ENCODE results near the gene DNAH17.

Gene DNAH17

DNA sequence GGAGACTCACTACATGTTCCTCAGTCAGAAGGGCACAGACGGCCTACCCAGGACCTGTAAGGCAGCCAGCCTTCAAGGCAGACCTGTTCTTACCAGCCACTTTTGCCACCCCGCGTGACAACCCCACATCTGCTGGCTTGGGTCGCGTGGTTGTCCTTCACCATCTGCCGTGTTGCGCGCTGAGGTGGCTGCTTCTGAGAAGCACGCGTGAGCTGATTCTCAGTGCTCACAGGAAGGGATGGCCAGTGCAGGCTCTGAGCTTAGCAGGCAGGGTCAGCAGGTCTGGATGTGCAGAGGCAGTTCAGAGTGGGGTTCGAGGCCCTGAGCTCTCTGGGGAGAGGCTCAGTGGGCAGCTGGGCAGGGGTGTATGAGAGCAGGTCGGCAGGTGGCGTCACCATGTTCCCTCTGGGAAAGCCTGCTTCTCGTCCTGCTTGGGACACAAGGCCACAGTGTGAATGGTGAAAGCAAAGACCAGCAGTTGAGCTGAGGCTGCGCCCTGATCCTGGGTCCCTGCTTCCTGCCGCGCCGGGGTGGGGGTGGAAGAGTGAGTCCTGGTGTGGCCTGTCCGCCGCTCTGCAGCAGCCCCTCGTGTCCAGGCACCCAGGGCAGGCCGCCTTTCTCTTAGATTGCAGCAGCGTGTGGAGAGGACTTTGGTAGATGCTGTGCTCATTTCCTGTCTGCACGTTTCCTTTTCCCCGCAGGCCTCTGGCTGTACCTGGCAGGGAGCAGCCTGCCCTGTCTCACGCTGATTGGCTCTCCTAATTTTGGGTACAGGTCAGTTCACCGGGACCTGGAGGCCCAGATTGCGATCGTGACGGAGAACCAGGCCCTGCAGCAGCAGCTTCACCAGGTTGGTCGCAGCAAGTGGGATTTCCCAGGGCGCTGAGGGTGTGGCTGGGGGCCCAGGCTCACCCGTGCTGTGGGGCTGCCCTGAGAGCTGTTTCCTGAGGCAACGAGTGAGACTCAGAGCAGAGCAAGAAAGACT is 162.7 kb downstream of the DNAH17 start:
- H2AFZ ChIP-seq (ENCODE audit: low read depth, low read length) = no peak overlapping the region
- H3K4me3 ChIP-seq (ENCODE audit: low read length) = no peak overlapping the region
- no peaks in the 10 kb centered on the region for H3K9me3 ChIP-seq (ENCODE audit: low read length)
- peaks cover 46% of the 10 kb centered on the region for H3K36me3 ChIP-seq (ENCODE audit: insufficient read depth, low read length)
- no peaks in the 10 kb centered on the region for H3K27me3 ChIP-seq (ENCODE audit: insufficient read depth, low read length)
- no peaks in the 10 kb centered on the region for H3K4me1 ChIP-seq (ENCODE audit: insufficient read depth, low read length)

DNA sequence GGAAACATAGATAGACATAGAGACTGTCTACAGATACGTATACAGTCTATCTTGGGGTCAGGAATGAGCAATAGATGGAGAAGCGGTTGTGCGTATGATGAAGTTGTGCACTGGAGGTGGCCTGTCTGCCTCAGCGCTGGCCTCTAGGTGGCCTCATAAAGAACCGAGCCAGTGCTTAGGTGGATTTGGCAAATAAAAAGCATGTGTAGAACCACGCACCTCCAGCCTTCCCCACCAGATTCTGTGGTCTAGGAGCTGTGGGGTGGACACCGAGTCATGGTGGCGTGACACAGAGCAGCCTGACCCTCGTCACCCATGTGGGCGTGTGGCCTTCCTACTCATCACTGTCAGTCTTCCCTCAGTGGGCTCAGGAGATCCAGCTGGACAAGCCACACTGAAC is 164.8 kb downstream of the DNAH17 start:
- Histone ChIP-seq H2AFZ (ENCODE audit: low read depth, low read length) (no peak overlapping the region), H3K27me3 (ENCODE audit: insufficient read depth, low read length) (no peaks in the 10 kb centered on the region), H3K36me3 (ENCODE audit: insufficient read depth, low read length) (peaks cover 45% of the 10 kb centered on the region), H3K4me3 (ENCODE audit: low read length) (no peak overlapping the region), H3K4me1 (ENCODE audit: insufficient read depth, low read length) (peaks cover 3% of the 10 kb centered on the region), H3K9me3 (ENCODE audit: low read length) (no peaks in the 10 kb centered on the region)

DNA sequence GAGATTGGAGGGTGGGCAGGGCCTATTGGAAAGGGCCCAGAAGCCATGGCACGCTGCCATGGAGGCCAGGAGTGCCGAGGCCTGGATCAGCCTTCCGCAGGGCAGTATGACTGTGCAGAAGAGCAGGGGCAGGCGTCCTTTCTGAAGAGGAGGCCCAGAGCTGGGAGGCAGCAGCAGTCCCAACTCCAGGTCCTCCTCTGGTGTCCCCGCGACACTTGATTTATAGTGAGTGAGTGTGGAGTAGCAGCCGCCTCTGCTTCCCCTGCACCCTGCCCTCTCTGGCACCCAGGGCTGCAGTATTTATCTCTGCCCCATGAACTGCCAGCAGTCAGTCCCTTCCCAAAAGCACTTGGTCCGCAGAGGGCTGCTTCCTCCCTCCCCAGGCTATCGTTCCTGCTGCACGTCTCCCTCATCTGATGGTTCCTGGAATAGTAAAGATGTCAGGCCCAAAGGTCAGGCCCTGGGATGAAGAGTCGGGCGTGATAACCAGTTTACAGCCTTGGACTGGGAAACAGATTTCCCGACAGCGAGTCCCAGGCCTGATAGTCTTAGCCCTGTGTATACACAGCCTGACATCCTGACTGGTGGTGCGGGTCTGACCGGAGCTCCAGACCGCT is 165.8 kb downstream of the DNAH17 start:
- H3K9me3 ChIP-seq (ENCODE audit: low read length) = no peaks in the 10 kb centered on the region
- no peak overlapping the region for H3K4me3 ChIP-seq (ENCODE audit: low read length)
- H3K4me1 ChIP-seq (ENCODE audit: insufficient read depth, low read length) = peaks cover 6% of the 10 kb centered on the region
- H3K36me3 ChIP-seq (ENCODE audit: insufficient read depth, low read length) = peaks cover 50% of the 10 kb centered on the region
- no peak overlapping the region for H2AFZ ChIP-seq (ENCODE audit: low read depth, low read length)
- no peaks in the 10 kb centered on the region for H3K27me3 ChIP-seq (ENCODE audit: insufficient read depth, low read length)

DNA sequence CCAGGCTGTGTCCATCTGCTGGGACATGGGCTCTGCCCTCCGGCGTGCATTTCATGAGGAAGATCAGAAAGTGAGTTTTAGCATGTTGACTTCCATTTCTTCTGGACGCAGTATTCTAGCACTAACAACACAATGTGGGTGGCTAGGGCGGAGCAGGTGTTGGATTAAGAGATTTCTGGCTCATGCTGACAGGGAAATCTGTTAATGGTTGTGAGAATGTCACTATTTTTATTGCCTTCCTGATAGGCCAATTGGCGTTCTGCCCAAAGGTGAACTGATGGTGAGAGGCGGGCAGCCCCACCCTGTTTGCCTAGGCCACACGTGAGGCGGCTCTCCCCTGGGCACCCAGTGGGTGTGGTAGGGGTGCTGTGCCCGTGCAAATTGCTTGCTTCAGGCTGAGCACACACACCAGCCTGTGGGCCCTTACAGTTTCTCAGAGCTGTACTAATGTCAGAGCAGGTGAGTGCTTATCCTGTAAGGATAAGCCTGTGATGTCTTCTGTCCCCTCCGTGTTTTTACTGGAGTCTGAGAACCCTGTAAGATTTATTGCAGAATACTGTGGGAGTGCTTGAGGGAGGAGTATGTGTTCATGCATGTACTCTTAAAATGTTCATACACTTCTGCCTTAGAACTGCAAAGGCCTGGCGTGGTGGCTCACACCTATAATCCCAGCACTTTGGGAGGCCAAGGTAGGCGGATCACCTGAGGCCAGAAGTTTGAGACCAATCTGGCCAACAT is 167.8 kb downstream of the DNAH17 start:
- no peak overlapping the region for H2AFZ ChIP-seq (ENCODE audit: low read depth, low read length)
- H3K9me3 ChIP-seq (ENCODE audit: low read length) = no peaks in the 10 kb centered on the region
- no peaks in the 10 kb centered on the region for H3K27me3 ChIP-seq (ENCODE audit: insufficient read depth, low read length)
- H3K4me3 ChIP-seq (ENCODE audit: low read length) = no peak overlapping the region
- peaks cover 48% of the 10 kb centered on the region for H3K36me3 ChIP-seq (ENCODE audit: insufficient read depth, low read length)
- H3K4me1 ChIP-seq (ENCODE audit: insufficient read depth, low read length) = peaks cover 6% of the 10 kb centered on the region

DNA sequence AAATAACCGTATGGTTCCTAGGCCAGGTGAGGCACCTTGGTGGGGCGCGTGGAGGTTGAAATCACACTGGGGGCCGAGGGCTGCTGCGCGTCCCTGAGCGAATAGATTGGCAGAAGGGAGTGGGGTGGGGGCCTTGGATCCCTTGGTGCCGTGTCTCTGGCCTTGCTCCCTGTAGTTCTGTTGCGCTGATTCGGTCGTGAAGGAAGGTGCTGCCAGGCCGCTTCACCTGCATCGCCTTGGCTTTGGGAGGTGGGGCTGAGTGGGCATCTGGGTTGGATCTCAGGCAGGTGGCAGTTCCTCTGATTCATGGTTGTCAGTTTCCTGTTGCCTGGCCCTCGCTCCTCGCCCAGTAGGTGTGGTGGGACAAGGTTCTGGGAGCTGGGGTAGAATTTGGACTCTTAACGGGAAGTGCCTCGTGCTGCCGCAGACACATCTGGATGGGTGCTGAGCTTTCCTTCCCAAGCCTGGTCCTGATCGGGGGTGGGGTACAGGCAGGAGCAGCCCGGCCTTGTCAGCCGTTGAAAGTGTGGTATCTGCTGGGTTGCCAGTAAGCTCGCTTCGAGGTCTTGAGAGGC is 168.6 kb downstream of the DNAH17 start:
- Histone ChIP-seq H2AFZ (ENCODE audit: low read depth, low read length) (no peak overlapping the region), H3K36me3 (ENCODE audit: insufficient read depth, low read length) (peaks cover 52% of the 10 kb centered on the region)

DNA sequence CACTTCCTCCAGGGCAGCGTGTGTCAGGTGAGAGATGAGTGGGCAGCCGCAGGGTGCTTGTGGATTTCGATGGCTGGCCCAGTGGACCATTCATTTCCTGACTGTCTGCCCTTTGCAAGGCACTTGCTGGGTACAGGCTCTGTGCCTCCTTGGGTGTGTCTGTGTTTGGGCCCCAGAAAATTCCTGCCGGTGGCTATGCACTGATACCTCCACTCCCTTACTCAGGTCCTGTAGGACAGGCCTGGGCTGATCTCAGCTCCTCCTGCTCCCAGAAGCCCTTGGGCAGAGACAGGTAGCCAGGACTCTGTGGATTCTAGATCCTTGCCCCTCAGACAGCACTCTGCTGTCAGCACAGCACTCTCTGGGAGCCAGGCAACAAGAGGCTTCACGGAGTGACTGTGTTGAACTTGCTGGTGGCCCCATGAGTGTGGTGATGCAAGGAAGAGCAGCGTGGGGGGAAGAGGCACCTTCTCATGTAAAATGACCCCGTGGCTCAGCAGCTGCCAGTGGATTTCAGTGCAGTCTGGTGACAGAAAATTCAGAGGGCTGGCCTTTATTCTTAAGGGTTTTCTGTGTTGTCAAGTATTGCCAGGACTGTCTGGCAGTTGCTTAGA is 169.7 kb downstream of the DNAH17 start:
- Histone ChIP-seq H3K27me3 (ENCODE audit: insufficient read depth, low read length) (no peaks in the 10 kb centered on the region), H3K36me3 (ENCODE audit: insufficient read depth, low read length) (peaks cover 54% of the 10 kb centered on the region), H3K9me3 (ENCODE audit: low read length) (no peaks in the 10 kb centered on the region), H3K4me3 (ENCODE audit: low read length) (no peak overlapping the region), H2AFZ (ENCODE audit: low read depth, low read length) (no peak overlapping the region), H3K4me1 (ENCODE audit: insufficient read depth, low read length) (peaks cover 6% of the 10 kb centered on the region)

More for the DNA sequence above, 168.6 kb downstream of the DNAH17 start:
- H3K27me3 ChIP-seq (ENCODE audit: insufficient read depth, low read length) = no peaks in the 10 kb centered on the region
- H3K4me1 ChIP-seq (ENCODE audit: insufficient read depth, low read length) = peaks cover 6% of the 10 kb centered on the region
- no peak overlapping the region for H3K4me3 ChIP-seq (ENCODE audit: low read length)
- H3K9me3 ChIP-seq (ENCODE audit: low read length) = no peaks in the 10 kb centered on the region

DNA sequence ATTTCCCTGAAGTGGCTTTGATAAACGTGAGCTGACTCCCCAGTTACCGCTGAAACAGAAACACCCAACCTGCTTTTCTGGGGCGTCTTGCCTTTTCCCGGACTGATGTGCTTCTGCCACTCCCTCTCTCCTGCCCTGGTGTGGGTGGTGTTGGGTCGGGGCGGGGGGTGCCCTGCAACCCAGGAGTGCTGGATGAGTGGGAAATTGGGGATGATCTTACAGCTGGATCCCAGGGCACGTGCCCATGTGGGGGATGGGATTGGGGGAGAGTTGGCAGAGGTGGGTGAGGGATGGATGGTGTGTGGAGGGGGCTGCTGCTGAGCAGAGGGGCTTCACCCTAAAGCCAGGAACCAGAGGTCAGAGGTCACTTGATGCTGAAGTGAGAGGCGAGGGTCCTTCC is 170.3 kb downstream of the DNAH17 start:
- H3K27me3 ChIP-seq (ENCODE audit: insufficient read depth, low read length) = no peaks in the 10 kb centered on the region
- no peak overlapping the region for H2AFZ ChIP-seq (ENCODE audit: low read depth, low read length)
- peaks cover 56% of the 10 kb centered on the region for H3K36me3 ChIP-seq (ENCODE audit: insufficient read depth, low read length)

GRCh38 chr17:78406396-78406795 is 170.8 kb downstream of the DNAH17 start:
- no peaks in the 10 kb centered on the region for H3K27me3 ChIP-seq (ENCODE audit: insufficient read depth, low read length)
- peaks cover 60% of the 10 kb centered on the region for H3K36me3 ChIP-seq (ENCODE audit: insufficient read depth, low read length)
- H3K4me1 ChIP-seq (ENCODE audit: insufficient read depth, low read length) = peaks cover 6% of the 10 kb centered on the region
- H3K4me3 ChIP-seq (ENCODE audit: low read length) = no peak overlapping the region
- no peaks in the 10 kb centered on the region for H3K9me3 ChIP-seq (ENCODE audit: low read length)
- no peak overlapping the region for H2AFZ ChIP-seq (ENCODE audit: low read depth, low read length)

More for the DNA sequence above, 170.3 kb downstream of the DNAH17 start:
- H3K4me1 ChIP-seq (ENCODE audit: insufficient read depth, low read length) = peaks cover 6% of the 10 kb centered on the region
- no peaks in the 10 kb centered on the region for H3K9me3 ChIP-seq (ENCODE audit: low read length)
- H3K4me3 ChIP-seq (ENCODE audit: low read length) = no peak overlapping the region

- H3K27me3 ChIP-seq (ENCODE audit: insufficient read depth, low read length) = no peaks in the 10 kb centered on the region
- H2AFZ ChIP-seq (ENCODE audit: low read depth, low read length) = no peak overlapping the region
- H3K4me3 ChIP-seq (ENCODE audit: low read length) = no peak overlapping the region
- H3K9me3 ChIP-seq (ENCODE audit: low read length) = no peaks in the 10 kb centered on the region
- H3K4me1 ChIP-seq (ENCODE audit: insufficient read depth, low read length) = peaks cover 6% of the 10 kb centered on the region
- peaks cover 71% of the 10 kb centered on the region for H3K36me3 ChIP-seq (ENCODE audit: insufficient read depth, low read length)
Measured at GRCh38 chr17:78403822-78404221, 173.4 kb downstream of the DNAH17 start.

- Histone ChIP-seq H3K4me3 (ENCODE audit: low read length) (no peak overlapping the region), H3K36me3 (ENCODE audit: insufficient read depth, low read length) (peaks cover 77% of the 10 kb centered on the region), H2AFZ (ENCODE audit: low read depth, low read length) (no peak overlapping the region)
Measured at GRCh38 chr17:78401891-78402290, 175.3 kb downstream of the DNAH17 start.

DNA sequence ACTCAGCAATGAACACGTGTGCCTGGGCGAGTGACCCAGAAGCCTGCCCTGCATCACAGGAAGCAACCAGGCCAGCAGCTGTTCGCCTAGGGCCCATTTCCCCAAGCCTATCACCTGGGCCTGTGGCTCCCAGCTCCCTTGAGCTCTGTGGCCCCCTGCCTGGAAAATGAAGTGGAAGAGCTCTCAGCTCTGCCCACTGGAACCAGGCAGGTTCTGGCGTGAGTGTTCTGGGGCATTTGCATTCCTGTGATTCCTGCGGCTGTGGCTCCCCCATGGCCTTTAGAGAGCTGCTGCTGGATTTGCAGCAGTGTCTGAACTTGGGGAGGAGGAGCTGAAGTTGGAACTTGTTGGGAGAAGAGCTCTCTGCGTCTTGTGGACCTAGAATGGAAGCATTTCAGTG is 175.9 kb downstream of the DNAH17 start:
- H3K27me3 ChIP-seq (ENCODE audit: insufficient read depth, low read length) = no peaks in the 10 kb centered on the region
- no peaks in the 10 kb centered on the region for H3K9me3 ChIP-seq (ENCODE audit: low read length)
- no peaks in the 10 kb centered on the region for H3K4me1 ChIP-seq (ENCODE audit: insufficient read depth, low read length)
- H2AFZ ChIP-seq (ENCODE audit: low read depth, low read length) = no peak overlapping the region
- H3K36me3 ChIP-seq (ENCODE audit: insufficient read depth, low read length) = peaks cover 78% of the 10 kb centered on the region
- no peak overlapping the region for H3K4me3 ChIP-seq (ENCODE audit: low read length)

More at GRCh38 chr17:78401891-78402290, 175.3 kb downstream of the DNAH17 start:
- Histone ChIP-seq H3K4me1 (ENCODE audit: insufficient read depth, low read length) (no peaks in the 10 kb centered on the region), H3K9me3 (ENCODE audit: low read length) (no peaks in the 10 kb centered on the region), H3K27me3 (ENCODE audit: insufficient read depth, low read length) (no peaks in the 10 kb centered on the region)

DNA sequence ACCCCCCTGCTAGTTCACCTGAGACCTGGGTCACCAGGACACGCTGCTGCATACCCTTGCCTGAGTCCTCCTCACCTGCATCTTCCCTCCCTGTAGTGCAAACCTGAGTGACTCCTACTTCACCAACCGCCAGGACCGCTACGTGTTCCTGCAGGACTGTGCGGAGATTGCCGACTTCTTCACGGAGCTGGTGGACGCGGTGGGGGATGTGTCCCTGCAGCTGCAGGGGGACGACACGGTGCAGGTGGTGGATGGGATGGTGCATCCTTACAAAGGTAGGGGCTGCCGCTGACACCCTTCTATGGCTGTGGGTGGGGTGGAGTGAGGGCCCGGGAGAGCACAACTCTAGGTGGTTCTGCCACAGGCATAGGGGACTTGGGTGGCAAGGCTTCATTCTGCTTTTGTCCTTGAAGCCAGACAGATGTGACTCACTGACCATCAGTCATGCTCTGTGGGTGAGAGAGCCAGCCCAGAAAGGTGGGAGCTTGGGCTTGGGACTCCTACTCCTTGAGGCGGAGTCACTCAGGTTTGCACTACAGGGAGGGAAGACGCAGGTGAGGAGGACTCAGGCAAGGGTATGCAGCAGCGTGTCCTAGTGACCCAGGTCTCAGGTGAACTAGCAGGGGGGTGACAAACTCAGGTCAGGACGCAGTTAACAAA is 176.5 kb downstream of the DNAH17 start:
- Histone ChIP-seq H3K27me3 (ENCODE audit: insufficient read depth, low read length) (no peaks in the 10 kb centered on the region), H3K36me3 (ENCODE audit: insufficient read depth, low read length) (peaks cover 81% of the 10 kb centered on the region), H3K4me1 (ENCODE audit: insufficient read depth, low read length) (no peaks in the 10 kb centered on the region)

More for the DNA sequence above, 176.5 kb downstream of the DNAH17 start:
- no peak overlapping the region for H2AFZ ChIP-seq (ENCODE audit: low read depth, low read length)
- H3K9me3 ChIP-seq (ENCODE audit: low read length) = no peaks in the 10 kb centered on the region
- no peak overlapping the region for H3K4me3 ChIP-seq (ENCODE audit: low read length)
